ENCODE measurements around the gene CCDC188. TPM values are rescaled to one million over a fixed set of nuclear protein-coding genes. Genes with fewer than 3 reads are reported as not detected.

CCDC188 gene
- total and polyA plus RNA-seq, 9 of the 15 experiments (the other 6 are each of a cell fraction or from before 2014, with no cell fraction given) = not detected

DNA sequence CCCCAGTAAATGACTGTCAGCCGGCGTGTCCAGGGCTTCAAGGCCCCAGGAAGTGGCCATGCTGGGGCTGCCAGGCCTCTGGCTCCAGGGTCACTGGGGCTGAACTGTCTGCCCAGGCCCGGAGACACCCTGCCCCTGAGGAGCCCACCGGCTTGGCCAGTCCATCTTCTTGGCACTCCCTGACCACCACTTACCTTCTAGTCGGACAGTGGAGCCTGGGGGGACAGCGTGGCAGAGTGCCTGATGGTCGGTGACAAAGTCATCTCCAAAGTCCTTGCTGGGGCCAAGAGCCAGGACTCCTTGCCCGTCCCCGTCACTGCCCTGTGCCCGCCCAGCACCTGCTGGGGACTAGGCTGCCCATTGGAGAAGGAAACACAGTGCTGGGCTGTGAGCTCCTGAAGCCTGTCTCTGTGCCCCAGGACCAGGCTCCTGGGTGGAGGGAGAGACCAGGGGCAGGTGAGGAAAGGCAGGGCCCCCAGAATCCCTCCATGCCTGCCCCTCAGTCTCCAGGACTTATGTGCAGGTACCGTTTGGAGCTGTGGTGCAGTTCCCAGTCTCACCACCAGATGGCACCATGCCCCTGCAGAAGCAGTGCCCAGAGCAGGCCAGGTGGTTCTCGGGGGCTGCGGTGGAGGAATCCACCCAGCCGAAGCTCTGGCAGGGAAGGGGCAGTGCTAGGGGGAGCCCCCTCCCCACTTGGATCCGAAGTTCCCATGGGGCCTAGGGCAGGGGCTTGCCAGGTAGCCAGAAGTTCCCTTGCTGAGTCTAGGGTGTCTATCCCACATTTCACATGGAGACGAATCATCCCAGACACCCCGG lies 6.0 kb upstream of the CCDC188 start (continued):
- TF ChIP-seq, protein P1, sequence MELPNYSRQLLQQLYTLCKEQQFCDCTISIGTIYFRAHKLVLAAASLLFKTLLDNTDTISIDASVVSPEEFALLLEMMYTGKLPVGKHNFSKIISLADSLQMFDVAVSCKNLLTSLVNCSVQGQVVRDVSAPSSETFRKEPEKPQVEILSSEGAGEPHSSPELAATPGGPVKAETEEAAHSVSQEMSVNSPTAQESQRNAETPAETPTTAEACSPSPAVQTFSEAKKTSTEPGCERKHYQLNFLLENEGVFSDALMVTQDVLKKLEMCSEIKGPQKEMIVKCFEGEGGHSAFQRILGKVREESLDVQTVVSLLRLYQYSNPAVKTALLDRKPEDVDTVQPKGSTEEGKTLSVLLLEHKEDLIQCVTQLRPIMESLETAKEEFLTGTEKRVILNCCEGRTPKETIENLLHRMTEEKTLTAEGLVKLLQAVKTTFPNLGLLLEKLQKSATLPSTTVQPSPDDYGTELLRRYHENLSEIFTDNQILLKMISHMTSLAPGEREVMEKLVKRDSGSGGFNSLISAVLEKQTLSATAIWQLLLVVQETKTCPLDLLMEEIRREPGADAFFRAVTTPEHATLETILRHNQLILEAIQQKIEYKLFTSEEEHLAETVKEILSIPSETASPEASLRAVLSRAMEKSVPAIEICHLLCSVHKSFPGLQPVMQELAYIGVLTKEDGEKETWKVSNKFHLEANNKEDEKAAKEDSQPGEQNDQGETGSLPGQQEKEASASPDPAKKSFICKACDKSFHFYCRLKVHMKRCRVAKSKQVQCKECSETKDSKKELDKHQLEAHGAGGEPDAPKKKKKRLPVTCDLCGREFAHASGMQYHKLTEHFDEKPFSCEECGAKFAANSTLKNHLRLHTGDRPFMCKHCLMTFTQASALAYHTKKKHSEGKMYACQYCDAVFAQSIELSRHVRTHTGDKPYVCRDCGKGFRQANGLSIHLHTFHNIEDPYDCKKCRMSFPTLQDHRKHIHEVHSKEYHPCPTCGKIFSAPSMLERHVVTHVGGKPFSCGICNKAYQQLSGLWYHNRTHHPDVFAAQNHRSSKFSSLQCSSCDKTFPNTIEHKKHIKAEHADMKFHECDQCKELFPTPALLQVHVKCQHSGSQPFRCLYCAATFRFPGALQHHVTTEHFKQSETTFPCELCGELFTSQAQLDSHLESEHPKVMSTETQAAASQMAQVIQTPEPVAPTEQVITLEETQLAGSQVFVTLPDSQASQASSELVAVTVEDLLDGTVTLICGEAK (IDR thresholded peaks at IDR 0.05) = no peak
- TF ChIP-seq, protein P1 (CRISPR knock-in tag; IDR thresholded peaks at IDR 0.05) = 0 out of 2 replicates have a peak, but pooled peaks have one; percentile 19
- no peak for TF ChIP-seq RNF2 (IDR thresholded peaks at IDR 0.05)
- no peak for TF ChIP-seq LEF1 (IDR thresholded peaks at IDR 0.05)
- TF ChIP-seq SMARCA4 (IDR thresholded peaks at IDR 0.05) = no peak
- no peak for TF ChIP-seq ZNF75A (CRISPR knock-in tag; IDR thresholded peaks at IDR 0.05)
- TF ChIP-seq ZNF764 (CRISPR knock-in tag; IDR thresholded peaks at IDR 0.05; ENCODE audit: low read depth) = peak; percentile 65; the same call in 1 of the 2 replicates
- TF ChIP-seq, protein P2, sequence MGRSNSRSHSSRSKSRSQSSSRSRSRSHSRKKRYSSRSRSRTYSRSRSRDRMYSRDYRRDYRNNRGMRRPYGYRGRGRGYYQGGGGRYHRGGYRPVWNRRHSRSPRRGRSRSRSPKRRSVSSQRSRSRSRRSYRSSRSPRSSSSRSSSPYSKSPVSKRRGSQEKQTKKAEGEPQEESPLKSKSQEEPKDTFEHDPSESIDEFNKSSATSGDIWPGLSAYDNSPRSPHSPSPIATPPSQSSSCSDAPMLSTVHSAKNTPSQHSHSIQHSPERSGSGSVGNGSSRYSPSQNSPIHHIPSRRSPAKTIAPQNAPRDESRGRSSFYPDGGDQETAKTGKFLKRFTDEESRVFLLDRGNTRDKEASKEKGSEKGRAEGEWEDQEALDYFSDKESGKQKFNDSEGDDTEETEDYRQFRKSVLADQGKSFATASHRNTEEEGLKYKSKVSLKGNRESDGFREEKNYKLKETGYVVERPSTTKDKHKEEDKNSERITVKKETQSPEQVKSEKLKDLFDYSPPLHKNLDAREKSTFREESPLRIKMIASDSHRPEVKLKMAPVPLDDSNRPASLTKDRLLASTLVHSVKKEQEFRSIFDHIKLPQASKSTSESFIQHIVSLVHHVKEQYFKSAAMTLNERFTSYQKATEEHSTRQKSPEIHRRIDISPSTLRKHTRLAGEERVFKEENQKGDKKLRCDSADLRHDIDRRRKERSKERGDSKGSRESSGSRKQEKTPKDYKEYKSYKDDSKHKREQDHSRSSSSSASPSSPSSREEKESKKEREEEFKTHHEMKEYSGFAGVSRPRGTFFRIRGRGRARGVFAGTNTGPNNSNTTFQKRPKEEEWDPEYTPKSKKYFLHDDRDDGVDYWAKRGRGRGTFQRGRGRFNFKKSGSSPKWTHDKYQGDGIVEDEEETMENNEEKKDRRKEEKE (IDR thresholded peaks at IDR 0.05; ENCODE audit: borderline replicate concordance in 1 of 2, control insufficient read depth in 1 of 2, low read depth in 2 of 2, low read length in 1 of 2) = no peak
- no peak for TF ChIP-seq NR2F6 (CRISPR knock-in tag; IDR thresholded peaks at IDR 0.05)
- peak; percentile 25 for TF ChIP-seq TBP (optimal IDR thresholded peaks at IDR 0.05; ENCODE audit: low read depth, low read length)
- no peak; the same call in 1 of the 2 replicates for TF ChIP-seq ELF2 (CRISPR knock-in tag; IDR thresholded peaks at IDR 0.05)
- TF ChIP-seq, protein P3, sequence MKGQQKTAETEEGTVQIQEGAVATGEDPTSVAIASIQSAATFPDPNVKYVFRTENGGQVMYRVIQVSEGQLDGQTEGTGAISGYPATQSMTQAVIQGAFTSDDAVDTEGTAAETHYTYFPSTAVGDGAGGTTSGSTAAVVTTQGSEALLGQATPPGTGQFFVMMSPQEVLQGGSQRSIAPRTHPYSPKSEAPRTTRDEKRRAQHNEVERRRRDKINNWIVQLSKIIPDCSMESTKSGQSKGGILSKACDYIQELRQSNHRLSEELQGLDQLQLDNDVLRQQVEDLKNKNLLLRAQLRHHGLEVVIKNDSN (CRISPR knock-in tag; IDR thresholded peaks at IDR 0.05) = peak; percentile 61
- TF ChIP-seq GATAD2B (IDR thresholded peaks at IDR 0.05; ENCODE audit: borderline replicate concordance) = no peak
- TF ChIP-seq SAP30 (IDR thresholded peaks at IDR 0.05; ENCODE audit: borderline replicate concordance, insufficient read depth, low read depth, low read length, poor library complexity, severe bottlenecking) = no peak
- peak; percentile 90; the same call in 1 of the 2 replicates for TF ChIP-seq ZNF57 (CRISPR knock-in tag; IDR thresholded peaks at IDR 0.05)
